ENCODE data around the gene CACNA1B.

- TF ChIP-seq EZH2 (IDR thresholded peaks at IDR 0.05; ENCODE audit: borderline replicate concordance, low read length), result no peak
- TF ChIP-seq, protein P1, sequence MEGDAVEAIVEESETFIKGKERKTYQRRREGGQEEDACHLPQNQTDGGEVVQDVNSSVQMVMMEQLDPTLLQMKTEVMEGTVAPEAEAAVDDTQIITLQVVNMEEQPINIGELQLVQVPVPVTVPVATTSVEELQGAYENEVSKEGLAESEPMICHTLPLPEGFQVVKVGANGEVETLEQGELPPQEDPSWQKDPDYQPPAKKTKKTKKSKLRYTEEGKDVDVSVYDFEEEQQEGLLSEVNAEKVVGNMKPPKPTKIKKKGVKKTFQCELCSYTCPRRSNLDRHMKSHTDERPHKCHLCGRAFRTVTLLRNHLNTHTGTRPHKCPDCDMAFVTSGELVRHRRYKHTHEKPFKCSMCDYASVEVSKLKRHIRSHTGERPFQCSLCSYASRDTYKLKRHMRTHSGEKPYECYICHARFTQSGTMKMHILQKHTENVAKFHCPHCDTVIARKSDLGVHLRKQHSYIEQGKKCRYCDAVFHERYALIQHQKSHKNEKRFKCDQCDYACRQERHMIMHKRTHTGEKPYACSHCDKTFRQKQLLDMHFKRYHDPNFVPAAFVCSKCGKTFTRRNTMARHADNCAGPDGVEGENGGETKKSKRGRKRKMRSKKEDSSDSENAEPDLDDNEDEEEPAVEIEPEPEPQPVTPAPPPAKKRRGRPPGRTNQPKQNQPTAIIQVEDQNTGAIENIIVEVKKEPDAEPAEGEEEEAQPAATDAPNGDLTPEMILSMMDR (conservative IDR thresholded peaks at IDR 0.05 in 1 of 2, IDR thresholded peaks at IDR 0.05 in 1 of 2; ENCODE audit: extremely low read depth in 1 of 2, insufficient read depth in 1 of 2, low read depth in 1 of 2, low read length in 2 of 2), result no peak
These were observed 7.2 kb upstream of the CACNA1B start for GRCh38 chr9:137870432-137870831.

Measured in mammary epithelial cell (primary cell).